Middle frontal gyrus (tissue), 1 donor: ENCODE measurements around the gene KLF16.

Experiments
- DNase-seq: peaks from one replicate; pipeline ENCODE4 v3.0.0-alpha.2; 2015; ENCODE audit warnings: low spot score; ENCODE audit errors: extremely low spot score

KLF16 gene

GRCh38 chr19:1843116-1843515, 20.3 kb downstream of the KLF16 start:
- DNase-seq, result no peak

DNA sequence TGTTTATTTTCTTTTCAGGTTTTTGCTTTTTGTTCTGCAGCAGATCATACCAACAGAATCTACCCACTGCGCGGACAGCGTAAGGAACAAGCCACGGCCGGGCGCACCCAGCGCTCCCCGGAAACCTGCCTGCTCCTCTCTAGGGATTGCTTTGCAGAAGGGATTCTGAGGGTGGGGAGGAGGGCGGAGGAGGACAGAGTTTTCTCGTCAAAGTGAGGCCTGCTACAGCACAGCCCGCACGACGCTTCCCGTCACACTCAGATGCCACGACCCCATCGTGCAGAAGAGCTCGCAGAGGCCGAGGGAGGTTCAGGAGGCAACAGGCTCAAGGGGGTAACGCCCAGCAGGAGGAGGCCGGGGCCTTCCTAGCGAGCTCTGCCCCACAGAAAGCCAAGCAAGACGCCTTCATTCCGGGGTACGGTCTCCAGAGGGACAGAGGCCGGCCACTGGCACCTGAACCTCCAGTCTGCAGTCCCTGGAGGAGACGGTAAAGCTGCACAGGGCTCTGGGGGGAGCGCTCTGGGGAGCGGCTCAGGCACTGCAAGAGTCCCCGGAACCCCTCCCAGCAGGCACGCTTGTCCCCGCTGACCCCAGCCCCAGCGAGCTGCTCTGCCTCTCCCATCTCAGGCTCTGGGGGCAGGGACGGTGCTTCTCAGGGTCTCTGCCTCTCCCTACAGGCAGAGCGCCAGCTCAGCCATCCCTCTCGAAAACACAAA, 22.0 kb downstream of the KLF16 start:
- DNase-seq, result no peak

DNA sequence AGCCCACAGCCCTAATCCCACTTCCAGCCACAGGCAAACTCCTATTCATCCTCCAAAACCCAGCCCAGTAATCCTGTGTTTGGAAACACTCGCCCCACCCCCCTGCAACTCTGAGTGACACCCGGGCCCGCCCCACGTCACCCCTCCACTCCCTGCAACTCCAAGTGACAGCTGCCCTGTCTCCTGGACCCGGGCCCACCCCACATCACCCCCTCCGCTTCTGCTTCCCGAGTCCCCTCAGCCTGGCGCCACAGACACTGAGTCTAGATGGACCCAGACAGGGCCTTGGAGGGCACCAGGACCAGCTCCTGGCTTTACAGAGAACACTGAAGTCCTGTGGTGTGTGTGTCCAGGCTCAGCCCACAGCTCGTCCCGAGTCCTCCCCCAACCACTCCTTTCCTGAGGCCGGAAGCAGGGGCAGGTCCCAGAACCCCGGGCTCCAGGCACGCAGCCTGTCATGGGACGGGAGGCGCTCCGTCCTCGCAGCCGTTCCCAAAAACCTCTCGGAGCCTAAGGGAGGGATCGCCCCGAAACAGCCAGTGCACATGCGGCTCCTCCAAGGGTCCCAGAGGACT, 22.8 kb downstream of the KLF16 start:
- DNase-seq, result no peak

DNA sequence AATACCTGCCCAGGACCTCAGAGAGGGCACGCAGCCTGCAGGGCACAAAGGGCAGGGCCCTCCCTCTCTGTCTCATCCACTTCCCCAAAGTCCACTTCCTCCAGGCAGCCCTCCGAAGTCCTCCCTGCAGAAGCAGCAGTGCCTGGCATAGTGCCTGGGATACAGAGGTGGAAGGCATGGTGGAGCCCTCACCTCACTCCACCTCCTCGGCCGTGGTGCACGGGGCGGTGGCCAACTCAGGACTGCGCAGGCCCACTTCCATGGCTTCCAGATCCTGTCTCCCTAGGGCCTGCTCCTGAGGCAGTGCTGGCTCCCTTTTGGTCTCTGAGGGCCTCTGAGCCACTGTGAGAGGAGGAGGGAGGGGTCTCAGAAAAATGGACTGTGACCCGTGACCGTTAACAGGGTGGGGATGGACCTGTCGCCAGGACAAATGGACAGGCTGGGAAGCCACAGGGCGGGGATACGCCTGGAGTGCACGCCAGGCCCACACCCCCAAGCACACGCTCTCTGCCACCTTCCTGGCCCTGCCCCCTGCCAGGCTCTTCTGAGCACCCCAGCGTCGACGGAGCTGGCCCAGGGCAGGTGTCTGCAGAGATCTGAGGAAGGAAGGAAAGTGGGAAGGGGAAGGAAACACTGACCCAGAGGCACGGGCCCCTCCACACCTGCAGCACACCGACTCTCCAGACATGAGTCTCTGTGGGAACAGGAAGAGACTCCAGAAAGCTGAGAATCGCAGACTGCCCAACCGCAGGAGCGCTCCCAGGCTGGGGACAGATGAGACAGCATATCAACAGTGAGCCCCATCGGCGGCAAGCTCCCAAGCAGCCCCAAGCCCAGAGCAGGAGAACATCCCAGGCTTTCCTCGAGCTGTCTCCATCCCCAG, 23.5 kb downstream of the KLF16 start:
- no peak for DNase-seq

- DNase-seq, result no peak
Measured at GRCh38 chr19:1837625-1838105, 25.7 kb downstream of the KLF16 start.

DNA sequence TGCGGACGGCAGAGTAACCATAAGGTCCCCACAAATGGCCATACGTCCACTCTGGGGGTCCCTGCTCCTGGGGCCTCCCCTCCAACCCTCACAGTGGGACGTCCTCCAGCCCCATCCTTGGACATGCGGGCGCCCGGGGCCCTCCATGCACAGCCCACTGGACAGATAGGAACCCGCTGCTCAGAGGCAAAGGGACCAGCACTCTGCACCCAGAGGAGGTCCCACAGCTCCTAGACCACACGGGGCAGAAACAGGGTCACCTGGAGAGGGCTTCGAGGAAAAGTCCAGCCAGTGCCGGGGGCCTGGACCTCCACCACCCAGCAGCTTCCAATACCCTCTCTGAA, 26.2 kb downstream of the KLF16 start:
- DNase-seq, result no peak

- DNase-seq, result no peak
Measured at GRCh38 chr19:1836458-1837221, 26.7 kb downstream of the KLF16 start.

DNA sequence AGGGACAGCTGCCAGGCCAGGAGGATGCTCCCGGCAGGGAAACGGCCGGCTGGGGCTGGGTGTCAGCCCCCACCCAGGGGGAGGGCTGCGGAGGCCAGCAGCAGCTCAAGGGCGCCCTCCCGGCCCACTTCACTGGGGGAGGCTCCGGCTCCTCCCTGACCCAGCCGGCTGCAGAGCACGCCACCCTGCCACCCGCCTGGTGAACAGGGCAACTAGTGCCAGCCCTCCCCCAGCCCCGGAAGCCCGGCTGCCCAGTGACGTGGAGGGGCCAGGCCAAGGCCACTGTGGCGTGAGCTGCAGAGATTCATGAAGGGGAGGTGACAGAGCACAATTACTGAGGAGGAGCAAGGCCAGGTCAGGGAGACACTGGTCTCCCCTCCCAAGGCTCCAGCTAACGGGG, 29.8 kb downstream of the KLF16 start:
- DNase-seq, result no peak

- no peak for DNase-seq
Measured at GRCh38 chr19:1832046-1832663, 31.2 kb downstream of the KLF16 start.

- DNase-seq, result no peak
Measured at GRCh38 chr19:1830978-1831377, 32.4 kb downstream of the KLF16 start.

DNA sequence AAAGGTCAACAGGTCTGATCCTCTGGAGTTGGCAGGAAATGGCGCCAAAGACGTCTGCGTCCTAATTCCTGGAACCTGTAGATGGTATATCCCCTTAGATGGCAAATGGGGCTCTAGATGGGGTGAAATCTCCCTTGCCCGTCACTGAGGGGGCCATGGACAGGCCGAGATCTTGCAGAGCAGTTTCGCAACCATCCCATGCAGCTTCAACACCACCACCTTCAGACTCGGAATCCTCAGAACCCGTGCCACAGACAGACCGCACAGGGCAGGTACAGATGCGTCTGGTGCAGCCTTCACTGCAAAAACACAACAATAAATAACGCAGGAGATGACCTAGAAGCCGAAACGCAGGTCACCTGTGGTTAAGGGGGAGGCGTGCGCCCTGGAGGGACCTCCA, 32.8 kb downstream of the KLF16 start:
- no peak for DNase-seq

GRCh38 chr19:1829958-1830357, 33.4 kb downstream of the KLF16 start:
- no peak for DNase-seq

- DNase-seq, result no peak
Measured at GRCh38 chr19:1828279-1829238, 34.8 kb downstream of the KLF16 start.

DNA sequence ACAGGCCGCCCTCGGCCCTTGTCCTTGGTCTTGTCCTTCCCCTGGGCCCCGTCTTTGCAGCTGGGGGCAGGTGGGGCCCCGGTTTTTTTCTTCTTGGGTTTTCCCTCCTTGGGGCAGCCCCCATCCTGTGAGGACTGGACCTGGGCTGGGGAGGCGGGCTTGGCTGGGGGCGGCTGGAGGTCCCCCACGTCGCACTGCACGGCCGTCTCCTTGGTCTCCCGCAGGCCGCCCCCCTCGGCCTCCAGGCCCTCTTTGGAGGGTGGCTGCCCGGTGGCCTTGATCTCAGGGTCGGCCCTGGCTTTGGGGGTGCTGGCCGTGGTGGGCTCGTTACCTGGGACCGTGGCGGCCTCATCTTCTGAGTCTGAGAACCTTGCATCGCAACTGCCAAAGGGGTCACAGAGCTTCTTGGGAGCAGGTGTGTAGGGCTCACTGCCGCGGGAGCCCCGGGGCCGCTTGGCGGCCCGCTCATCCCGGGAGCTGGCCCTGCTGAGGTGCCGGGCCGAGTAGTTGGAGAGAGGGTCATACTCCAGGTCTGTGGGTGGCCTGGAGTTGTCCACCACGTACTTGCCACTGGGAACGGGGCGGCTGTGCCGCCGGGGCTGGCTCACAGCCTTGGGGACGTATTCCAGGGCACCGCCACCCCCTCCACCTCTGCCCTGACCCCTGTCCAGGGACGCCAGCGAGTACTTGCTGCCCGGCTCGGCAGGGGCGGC, 35.7 kb downstream of the KLF16 start:
- no peak for DNase-seq

DNA sequence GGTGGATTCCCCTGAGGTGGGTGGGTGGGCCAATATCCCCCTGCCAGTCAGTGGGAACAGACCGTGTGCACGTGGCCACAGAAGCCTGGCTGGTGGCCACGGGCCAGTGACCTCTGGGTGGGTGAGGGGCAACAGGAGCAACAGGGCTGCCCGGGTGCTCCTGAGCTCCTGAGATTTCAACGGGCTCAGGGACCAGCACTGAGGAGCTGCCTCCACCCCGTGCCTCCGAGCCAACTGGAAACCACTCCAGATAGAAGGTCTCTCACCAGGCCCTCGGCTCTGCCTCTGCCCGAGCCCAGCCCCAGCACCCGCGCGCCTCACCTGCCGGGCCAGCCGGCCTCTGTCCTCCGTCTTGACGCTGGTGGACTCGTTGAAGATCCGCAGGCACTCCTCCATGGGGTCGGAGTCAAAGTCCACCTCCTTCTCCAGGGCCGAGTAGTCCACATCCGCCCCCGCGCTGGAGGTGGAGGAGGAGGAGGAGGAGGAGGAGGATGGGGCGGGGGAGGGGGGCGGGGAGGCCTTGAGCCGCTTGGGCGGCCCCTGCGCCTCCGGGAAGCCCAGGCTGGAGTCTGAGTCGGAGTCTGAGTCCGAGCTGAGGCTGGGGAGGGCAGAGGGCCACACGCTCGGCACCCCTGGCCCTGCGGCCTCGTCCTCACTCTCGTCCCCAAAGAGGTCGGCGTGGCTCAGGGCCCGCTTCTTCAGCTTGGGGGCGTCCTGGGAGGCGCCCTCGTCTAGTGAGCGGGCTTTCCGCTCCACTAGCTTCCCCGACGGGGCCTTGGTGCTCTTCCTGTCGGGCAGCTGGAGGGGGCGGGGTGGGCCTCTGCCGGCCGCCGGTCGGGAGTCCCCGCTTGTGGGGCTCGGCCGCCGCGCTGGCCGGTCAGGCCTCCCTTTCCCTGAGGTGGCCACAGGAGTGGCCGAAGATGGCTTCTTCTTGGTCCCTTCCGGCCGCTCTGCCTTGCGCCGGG, 36.5 kb downstream of the KLF16 start:
- no peak for DNase-seq

DNA sequence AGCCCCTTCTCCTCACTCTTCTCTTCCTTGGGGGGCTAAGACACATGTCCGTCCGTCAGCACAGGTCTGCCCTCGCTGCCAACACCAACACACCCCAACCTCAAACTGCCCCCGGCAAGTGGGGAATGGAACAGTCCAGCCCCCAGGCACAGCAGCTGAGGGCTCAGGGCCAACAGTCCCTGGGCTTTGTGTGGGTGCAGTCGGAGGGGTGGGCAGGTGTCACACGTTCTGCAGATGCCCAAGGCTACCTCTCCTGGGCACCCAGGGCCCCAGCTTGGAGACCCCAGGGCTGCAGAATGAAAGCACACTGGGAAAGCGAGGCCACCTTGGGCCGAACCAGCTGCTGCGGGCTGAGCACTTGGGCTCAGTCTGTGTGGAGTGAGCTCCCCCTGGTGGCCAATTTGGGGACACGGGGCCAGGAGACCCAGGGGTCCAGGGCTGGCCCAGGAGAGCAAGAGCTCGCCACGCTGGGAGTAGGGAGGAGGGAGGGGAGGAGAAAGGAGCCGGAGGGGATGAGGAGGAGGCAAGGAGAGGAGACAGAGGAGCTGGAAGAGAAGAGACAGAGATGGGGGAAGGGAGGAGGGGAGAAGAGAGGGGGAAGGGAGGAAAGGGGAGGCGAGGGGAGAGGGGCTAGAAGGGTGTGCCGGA, 37.3 kb downstream of the KLF16 start:
- no peak for DNase-seq

DNA sequence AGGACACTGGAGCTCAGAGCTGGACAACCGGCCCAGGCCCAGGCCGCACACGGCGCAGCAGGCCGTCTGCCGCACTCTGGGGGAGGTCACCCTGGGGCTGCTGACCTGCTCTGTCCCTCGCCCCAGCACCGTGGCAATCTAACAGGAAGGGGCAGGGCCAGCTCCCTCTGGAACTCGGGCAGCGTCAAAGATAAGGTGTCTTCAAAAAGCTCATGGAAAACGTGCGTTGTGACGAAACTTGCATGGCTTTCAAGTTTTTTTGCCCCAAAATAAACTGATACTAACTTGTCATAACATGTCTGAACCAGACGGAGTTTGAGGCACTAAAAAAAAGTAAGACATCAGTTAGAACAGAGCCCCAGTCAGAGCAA, 39.1 kb downstream of the KLF16 start:
- no peak for DNase-seq
